ENCODE measurements around the gene ZNF423.

The ZNF423 gene

GRCh38 chr16:49640581-49640980 is 215.3 kb downstream of the ZNF423 start:
- DNase-seq (ENCODE audit: extremely low read depth, low read depth) = no peak

DNA sequence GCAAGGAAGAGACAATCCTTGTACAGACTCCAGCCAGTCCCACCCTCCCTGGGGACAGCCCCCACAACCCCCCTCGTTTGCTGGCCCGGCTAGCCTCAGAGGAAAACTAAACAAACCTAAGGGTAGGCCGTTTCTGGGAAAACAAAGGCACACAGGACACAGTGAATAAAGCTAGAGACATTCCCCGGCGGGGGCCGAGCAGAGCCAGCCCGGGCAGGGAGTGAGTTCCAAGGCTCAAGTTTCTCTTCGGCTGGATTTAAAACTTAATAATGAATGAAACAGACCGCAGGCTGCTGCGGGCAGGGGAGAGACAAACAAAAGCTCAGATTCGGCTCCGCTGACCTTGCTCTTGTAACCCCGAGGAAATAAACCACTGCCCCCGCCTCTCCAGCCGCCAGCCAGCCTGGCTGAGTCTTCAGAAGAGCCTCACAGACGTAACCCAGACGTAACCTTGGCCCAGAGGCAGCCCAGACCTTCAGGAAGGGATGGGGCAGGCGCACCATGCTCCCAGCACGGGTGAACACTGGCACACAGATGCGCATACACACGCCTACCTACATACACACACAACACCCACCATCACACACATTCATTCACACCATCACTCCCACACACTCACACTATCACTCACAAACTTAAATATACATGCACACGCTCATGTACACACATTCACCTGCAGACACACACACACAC is 216.0 kb downstream of the ZNF423 start:
- TF ChIP-seq CTCF (IDR thresholded peaks at IDR 0.05; ENCODE audit: low read depth, low read length) = no peak
- peak; percentile 74 for DNase-seq (ENCODE audit: extremely low read depth, low read depth)

More at GRCh38 chr16:49640581-49640980, 215.3 kb downstream of the ZNF423 start:
- TF ChIP-seq CTCF (IDR thresholded peaks at IDR 0.05; ENCODE audit: low read depth, low read length) = no peak

GRCh38 chr16:49638673-49639610 is 217.0 kb downstream of the ZNF423 start:
- no peak for DNase-seq (ENCODE audit: extremely low read depth, low read depth)
- no peak for TF ChIP-seq CTCF (IDR thresholded peaks at IDR 0.05; ENCODE audit: low read depth, low read length)

GRCh38 chr16:49637933-49638672 is 217.8 kb downstream of the ZNF423 start:
- no peak for DNase-seq (ENCODE audit: extremely low read depth, low read depth)
- no peak for TF ChIP-seq CTCF (IDR thresholded peaks at IDR 0.05; ENCODE audit: low read depth, low read length)

DNA sequence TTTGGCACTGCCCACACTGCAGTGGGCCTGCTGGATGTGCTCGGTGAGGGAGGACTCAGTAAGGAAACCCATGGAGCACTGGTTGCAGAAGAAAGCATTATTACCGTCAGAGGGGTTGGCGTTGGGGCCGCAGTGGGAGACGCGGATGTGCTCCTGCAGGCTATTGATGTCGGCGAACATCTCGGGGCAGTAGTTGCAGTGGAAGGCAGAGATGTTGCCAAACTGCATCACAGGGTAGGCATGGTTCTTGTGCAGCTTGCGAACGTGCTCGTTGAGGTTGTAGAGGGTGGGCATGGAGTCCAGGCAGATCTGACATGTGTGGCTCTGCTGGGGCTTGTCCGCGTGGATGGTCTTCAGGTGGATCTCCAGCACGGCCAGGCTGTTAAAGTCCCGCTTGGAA is 218.4 kb downstream of the ZNF423 start:
- no peak for TF ChIP-seq CTCF (IDR thresholded peaks at IDR 0.05; ENCODE audit: low read depth, low read length)
- DNase-seq (ENCODE audit: extremely low read depth, low read depth) = no peak

DNA sequence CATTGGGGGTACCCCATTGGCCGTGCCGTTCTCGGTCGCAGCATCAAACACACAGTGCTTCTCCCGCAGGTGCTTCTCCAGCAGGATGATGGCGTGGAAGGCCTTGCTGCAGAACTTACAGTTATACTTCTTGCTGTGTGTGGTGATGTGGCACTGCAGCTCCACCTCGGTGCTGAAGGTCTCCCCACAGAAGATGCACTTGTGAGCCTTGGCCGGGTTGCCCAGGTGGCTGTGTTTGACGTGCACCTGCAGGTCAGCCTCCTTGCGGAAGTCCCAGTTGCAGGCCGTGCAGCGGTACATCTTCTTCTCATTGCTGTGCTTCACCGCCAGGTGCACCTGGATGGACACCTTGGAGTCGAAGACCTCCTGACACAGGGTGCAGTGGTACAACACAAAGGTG is 219.3 kb downstream of the ZNF423 start:
- no peak for DNase-seq (ENCODE audit: extremely low read depth, low read depth)
- TF ChIP-seq CTCF (IDR thresholded peaks at IDR 0.05; ENCODE audit: low read depth, low read length) = no peak

Data from AG09319 (cell line).